Stimulated activated naive CD8-positive, alpha-beta T cell treated with anti-CD3 and anti-CD28 coated beads, Interleukin-15, Interleukin-2, amounts not matched to agents 100 ng/mL and 50 ng/mL, for 24 hours (primary cell): ENCODE results near the gene DROSHA.
"Not testable (repeated sequence)": the region's sequence is repeated elsewhere in the genome, so short reads cannot be mapped to it uniquely, and the experiment has no call there.

Experiments
- H3K27ac Mint-ChIP-seq: one replicate; pipeline ENCODE4 v1.8.0; 2021; ENCODE audit warnings: mild to moderate bottlenecking, mixed read lengths
- H3K27me3 Mint-ChIP-seq: one replicate; pipeline ENCODE4 v1.8.0; 2021; ENCODE audit warnings: mixed read lengths
- H3K36me3 Mint-ChIP-seq: one replicate; pipeline ENCODE4 v1.8.0; 2021; ENCODE audit warnings: low read depth, mixed read lengths
- H3K4me1 Mint-ChIP-seq: one replicate; pipeline ENCODE4 v1.8.0; 2021; ENCODE audit warnings: low read depth, mixed read lengths
- H3K4me3 Mint-ChIP-seq: one replicate; pipeline ENCODE4 v1.8.0; 2021; ENCODE audit warnings: mild to moderate bottlenecking, mixed read lengths
- H3K9me3 Mint-ChIP-seq: one replicate; pipeline ENCODE4 v1.8.0; 2021; ENCODE audit warnings: mixed read lengths

The DROSHA gene

DNA sequence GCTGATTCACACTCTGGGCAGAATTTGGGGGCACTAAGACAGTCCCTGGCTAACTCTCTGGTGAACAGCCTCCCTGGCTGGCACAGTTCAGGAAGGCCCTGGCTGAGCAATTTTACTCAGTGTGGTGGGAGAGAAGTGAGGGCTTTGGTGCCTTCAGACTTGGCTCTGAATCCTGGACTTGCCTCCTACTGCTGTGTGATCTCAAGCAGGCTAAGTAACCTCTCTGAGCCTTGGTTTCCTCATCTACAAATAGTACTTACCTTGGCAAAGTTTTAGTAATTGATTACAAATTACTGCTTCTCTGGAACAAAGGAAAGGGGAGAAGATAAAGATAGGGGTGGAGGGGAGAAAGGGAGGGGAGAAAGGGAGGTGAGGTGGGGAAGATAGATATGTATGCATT is 153.8 kb downstream of the DROSHA start:
- H3K9me3 Mint-ChIP-seq: no peaks in the 10 kb centered on the region
- peaks cover 6% of the 10 kb centered on the region for H3K27me3 Mint-ChIP-seq
- H3K27ac Mint-ChIP-seq: no peak overlapping the region
- H3K4me3 Mint-ChIP-seq: no peak overlapping the region
- H3K36me3 Mint-ChIP-seq: no peaks in the 10 kb centered on the region
- H3K4me1 Mint-ChIP-seq: no peaks in the 10 kb centered on the region

DNA sequence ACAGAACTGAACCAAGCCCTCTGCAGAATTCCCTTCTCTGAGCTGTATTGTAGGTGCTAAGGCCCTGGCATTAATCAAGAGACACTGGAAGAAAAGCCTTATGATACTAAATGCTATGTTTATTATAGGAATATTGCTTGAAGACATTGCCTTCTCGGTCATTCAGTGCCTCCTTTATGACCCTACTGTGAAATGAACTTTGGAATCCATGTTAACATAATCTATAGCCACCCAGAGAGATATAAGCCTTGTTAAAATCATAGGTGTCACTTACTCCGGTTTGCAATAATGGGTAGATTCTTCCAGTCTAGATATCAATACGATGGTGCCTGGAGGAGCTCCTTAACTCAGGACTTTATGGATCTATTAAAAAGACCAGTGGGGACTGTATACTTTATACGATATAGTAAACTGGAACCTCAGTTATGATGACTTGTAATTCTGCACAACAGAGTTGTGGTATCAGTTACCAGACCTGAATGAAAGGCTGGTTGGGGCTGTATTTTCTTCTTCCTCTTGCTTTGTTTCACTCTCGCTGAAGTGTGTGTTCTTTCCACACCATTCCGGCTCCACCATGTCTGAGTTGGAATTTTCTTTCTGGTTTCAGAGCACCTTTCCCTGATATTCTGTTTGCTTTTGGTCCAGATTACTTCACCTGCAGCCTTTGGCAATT is 154.5 kb downstream of the DROSHA start:
- peaks cover 6% of the 10 kb centered on the region for H3K27me3 Mint-ChIP-seq
- no peak overlapping the region for H3K4me3 Mint-ChIP-seq
- H3K27ac Mint-ChIP-seq: no peak overlapping the region
- H3K36me3 Mint-ChIP-seq: no peaks in the 10 kb centered on the region
- H3K4me1 Mint-ChIP-seq: no peaks in the 10 kb centered on the region
- no peaks in the 10 kb centered on the region for H3K9me3 Mint-ChIP-seq

DNA sequence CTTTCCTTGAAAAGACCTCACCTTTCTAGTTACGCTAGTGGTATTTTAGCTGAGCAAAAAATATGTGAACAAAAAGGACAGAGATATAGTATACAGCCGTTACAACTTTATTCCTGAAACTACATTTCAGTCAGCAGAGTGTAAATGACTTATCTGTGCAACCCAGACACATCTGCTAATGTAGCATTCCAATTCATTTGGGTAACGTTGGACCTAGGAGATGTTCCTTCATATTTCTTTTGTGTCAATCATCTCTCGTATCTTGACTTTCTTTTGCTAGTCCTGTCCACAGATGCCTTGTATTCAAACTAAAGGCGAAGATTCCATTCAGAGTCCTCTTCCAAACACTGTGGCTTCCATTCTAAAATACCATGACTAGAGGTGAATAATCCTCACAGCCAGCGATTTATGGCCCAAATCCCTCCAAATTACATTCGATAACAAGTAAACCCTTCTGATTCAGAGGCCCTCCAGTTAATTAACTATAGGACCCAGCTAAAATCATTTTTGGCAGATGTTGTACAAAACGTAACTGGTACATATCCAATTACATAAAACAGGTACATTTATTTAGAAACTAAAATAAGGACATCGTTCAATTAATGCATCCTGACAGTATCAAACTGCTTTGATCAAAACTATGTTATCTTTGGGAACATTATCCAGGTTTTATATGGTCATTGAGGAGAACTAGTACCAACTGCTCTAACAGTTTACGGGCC is 155.7 kb downstream of the DROSHA start:
- no peaks in the 10 kb centered on the region for H3K9me3 Mint-ChIP-seq
- H3K36me3 Mint-ChIP-seq: no peaks in the 10 kb centered on the region
- H3K27me3 Mint-ChIP-seq: peaks cover 9% of the 10 kb centered on the region
- H3K27ac Mint-ChIP-seq: no peak overlapping the region
- no peak overlapping the region for H3K4me3 Mint-ChIP-seq
- no peaks in the 10 kb centered on the region for H3K4me1 Mint-ChIP-seq

- H3K36me3 Mint-ChIP-seq: no peaks in the 10 kb centered on the region
- peaks cover 16% of the 10 kb centered on the region for H3K27me3 Mint-ChIP-seq
- H3K27ac Mint-ChIP-seq: no peak overlapping the region
- H3K4me3 Mint-ChIP-seq: no peak overlapping the region
- H3K4me1 Mint-ChIP-seq: no peaks in the 10 kb centered on the region
- H3K9me3 Mint-ChIP-seq: no peaks in the 10 kb centered on the region
These were observed 159.8 kb downstream of the DROSHA start for GRCh38 chr5:31372124-31372523.

DNA sequence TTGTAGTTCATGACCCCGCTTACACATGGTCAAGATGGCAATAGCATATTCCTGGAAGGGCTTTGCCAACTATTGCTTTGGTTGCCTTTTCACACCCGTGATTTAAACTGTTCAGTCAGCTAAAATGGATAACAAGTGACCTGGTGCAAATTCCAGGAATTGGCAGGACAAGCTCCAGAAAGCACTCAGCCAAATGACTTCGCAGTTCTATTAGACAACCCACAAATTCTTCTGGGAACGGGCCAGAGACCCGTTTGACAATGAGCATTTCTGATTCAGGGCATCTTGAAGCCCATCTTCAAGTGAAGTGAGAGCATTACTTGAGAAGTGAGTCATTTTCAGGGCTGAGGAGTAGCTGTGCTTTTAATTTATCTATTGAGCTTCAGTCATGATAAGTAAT is 165.0 kb downstream of the DROSHA start:
- Mint-ChIP-seq H3K27me3 (peaks cover 20% of the 10 kb centered on the region), H3K4me3 (no peak overlapping the region), H3K9me3 (peaks cover 3% of the 10 kb centered on the region), H3K36me3 (no peaks in the 10 kb centered on the region), H3K27ac (no peak overlapping the region), H3K4me1 (no peaks in the 10 kb centered on the region)

GRCh38 chr5:31365776-31366175 is 166.1 kb downstream of the DROSHA start:
- Mint-ChIP-seq H3K4me1 (no peaks in the 10 kb centered on the region), H3K9me3 (peaks cover 3% of the 10 kb centered on the region), H3K4me3 (no peak overlapping the region), H3K27me3 (peaks cover 13% of the 10 kb centered on the region), H3K27ac (no peak overlapping the region), H3K36me3 (no peaks in the 10 kb centered on the region)

GRCh38 chr5:31364881-31365636 is 166.8 kb downstream of the DROSHA start:
- Mint-ChIP-seq H3K9me3 (peaks cover 3% of the 10 kb centered on the region), H3K36me3 (no peaks in the 10 kb centered on the region), H3K4me3 (no peak overlapping the region), H3K27ac (no peak overlapping the region), H3K4me1 (no peaks in the 10 kb centered on the region), H3K27me3 (peaks cover 12% of the 10 kb centered on the region)

- H3K36me3 Mint-ChIP-seq: no peaks in the 10 kb centered on the region
- peaks cover 3% of the 10 kb centered on the region for H3K9me3 Mint-ChIP-seq
- peaks cover 7% of the 10 kb centered on the region for H3K27me3 Mint-ChIP-seq
- no peak overlapping the region for H3K27ac Mint-ChIP-seq
- no peak overlapping the region for H3K4me3 Mint-ChIP-seq
- H3K4me1 Mint-ChIP-seq: no peaks in the 10 kb centered on the region
These were observed 168.8 kb downstream of the DROSHA start for GRCh38 chr5:31362931-31363568.

DNA sequence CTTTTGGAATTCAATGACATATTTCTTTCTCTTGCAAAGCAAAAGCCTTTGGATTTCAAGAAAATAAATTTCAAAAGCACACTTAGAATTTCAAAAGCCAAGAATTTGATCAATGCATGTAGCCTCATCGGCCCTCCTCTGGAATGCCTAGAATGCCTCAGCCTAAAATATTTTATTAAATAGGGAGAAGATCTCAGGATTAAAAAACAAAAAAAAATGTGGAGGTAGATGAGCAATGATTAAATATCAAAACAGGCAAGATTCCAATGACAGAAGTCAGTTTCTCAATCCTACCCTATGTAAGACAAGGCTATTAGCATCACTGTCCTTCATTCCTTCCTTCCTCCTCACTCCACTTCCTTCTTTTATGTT is 169.4 kb downstream of the DROSHA start:
- no peak overlapping the region for H3K4me3 Mint-ChIP-seq
- H3K36me3 Mint-ChIP-seq: no peaks in the 10 kb centered on the region
- H3K27me3 Mint-ChIP-seq: peaks cover 5% of the 10 kb centered on the region
- H3K4me1 Mint-ChIP-seq: no peaks in the 10 kb centered on the region
- no peak overlapping the region for H3K27ac Mint-ChIP-seq
- peaks cover 6% of the 10 kb centered on the region for H3K9me3 Mint-ChIP-seq

- not testable (repeated sequence) for H3K4me1 Mint-ChIP-seq, H3K4me3 Mint-ChIP-seq, H3K27ac Mint-ChIP-seq, H3K36me3 Mint-ChIP-seq, H3K9me3 Mint-ChIP-seq, H3K27me3 Mint-ChIP-seq
These were observed 170.0 kb downstream of the DROSHA start for GRCh38 chr5:31361704-31362528.

DNA sequence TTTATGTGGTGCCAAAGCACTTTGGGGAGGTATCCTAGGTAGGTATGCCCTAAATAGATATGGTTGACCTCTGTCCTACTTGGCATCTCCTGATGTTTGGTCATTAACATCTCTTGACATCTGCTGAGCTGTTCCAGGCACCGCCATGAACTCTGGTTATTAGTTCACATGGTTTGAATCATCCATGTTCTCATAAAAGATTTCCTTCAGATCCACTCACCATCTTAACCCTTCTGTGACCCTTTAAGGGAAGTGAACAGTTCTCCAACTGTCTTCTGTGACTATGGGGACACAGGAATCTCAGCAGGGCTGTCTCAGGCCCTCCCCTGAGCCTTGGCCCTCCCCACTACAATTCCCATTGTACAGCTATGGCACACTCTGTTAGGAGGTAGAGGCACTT is 170.7 kb downstream of the DROSHA start:
- Mint-ChIP-seq H3K27ac (no peak overlapping the region), H3K9me3 (peaks cover 10% of the 10 kb centered on the region), H3K4me1 (no peaks in the 10 kb centered on the region), H3K4me3 (no peak overlapping the region), H3K27me3 (peaks cover 5% of the 10 kb centered on the region), H3K36me3 (no peaks in the 10 kb centered on the region)

GRCh38 chr5:31359839-31360238 is 172.1 kb downstream of the DROSHA start:
- H3K36me3 Mint-ChIP-seq: no peaks in the 10 kb centered on the region
- peaks cover 5% of the 10 kb centered on the region for H3K27me3 Mint-ChIP-seq
- no peaks in the 10 kb centered on the region for H3K4me1 Mint-ChIP-seq
- no peak overlapping the region for H3K27ac Mint-ChIP-seq
- H3K9me3 Mint-ChIP-seq: peaks cover 9% of the 10 kb centered on the region
- H3K4me3 Mint-ChIP-seq: no peak overlapping the region

GRCh38 chr5:31357038-31357437 is 174.9 kb downstream of the DROSHA start:
- H3K36me3 Mint-ChIP-seq: no peaks in the 10 kb centered on the region
- H3K4me3 Mint-ChIP-seq: no peak overlapping the region
- H3K9me3 Mint-ChIP-seq: peaks cover 7% of the 10 kb centered on the region
- H3K27ac Mint-ChIP-seq: no peak overlapping the region
- H3K4me1 Mint-ChIP-seq: no peaks in the 10 kb centered on the region
- peaks cover 7% of the 10 kb centered on the region for H3K27me3 Mint-ChIP-seq

DNA sequence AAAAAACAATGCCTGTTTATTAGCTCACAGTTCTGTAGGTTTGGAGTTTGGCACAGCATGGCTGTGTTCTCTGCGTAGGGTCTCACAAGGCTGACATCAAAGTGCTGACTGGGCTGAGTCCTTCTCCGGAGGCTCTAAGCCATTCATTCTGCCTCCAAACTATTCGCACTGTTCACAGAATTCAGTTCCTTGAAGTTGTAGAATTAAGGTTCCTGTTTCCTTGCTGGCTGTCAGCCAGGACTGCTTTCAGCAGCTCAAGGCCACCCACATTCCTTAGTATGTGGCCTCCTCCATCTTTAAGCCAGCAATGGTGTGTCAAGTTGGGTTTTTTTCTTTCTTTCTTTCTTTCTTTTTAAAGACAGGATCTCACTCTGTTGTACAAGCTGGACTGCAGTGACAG is 176.6 kb downstream of the DROSHA start:
- peaks cover 7% of the 10 kb centered on the region for H3K9me3 Mint-ChIP-seq
- H3K4me1 Mint-ChIP-seq: no peaks in the 10 kb centered on the region
- no peak overlapping the region for H3K27ac Mint-ChIP-seq
- H3K27me3 Mint-ChIP-seq: peaks cover 8% of the 10 kb centered on the region
- no peaks in the 10 kb centered on the region for H3K36me3 Mint-ChIP-seq
- no peak overlapping the region for H3K4me3 Mint-ChIP-seq
